Brain microvascular endothelial cell (primary cell): ENCODE measurements around the gene PHB1.

ENCODE experiments used
- DNase-seq: peaks from one replicate; pipeline ENCODE4 v3.0.0-alpha.2; 2020
- H3K27ac ChIP-seq: fragments of 250-450 bp; sonication (Bioruptor Pico); 2 replicates; pipeline ENCODE4 v1.5.1; 2020; ENCODE audit warnings: mild to moderate bottlenecking, moderate library complexity
- H3K27me3 ChIP-seq: fragments of 250-450 bp; sonication (Bioruptor Pico); replicated peaks from 2 replicates; pipeline ENCODE4 v1.5.1; 2020; ENCODE audit warnings: mild to moderate bottlenecking
- H3K36me3 ChIP-seq: fragments of 250-450 bp; sonication (Bioruptor Pico); replicated peaks from 2 replicates; pipeline ENCODE4 v1.5.1; 2020; ENCODE audit warnings: mild to moderate bottlenecking
- H3K4me3 ChIP-seq: 2 replicates; pipeline ENCODE4 v1.5.1; 2011; ENCODE audit warnings: low read depth, mild to moderate bottlenecking, control low read depth, low read length, moderate library complexity
- CTCF ChIP-seq: IDR thresholded peaks from 2 replicates; pipeline ENCODE4 v1.5.1; 2011; ENCODE audit warnings: low read depth, mild to moderate bottlenecking, moderate library complexity, low read length, control low read depth, inconsistent platforms; ENCODE audit errors: missing control alignments
- in situ Hi-C: cut with HindIII; loops from 2 replicates; pipeline ENCODE4 v1.10.0; 2017; ENCODE audit warnings: low sequenced_read_pairs, low pct_ligation_motif_present

The PHB1 gene

GRCh38 chr17:49457564-49458535 is 43.2 kb upstream of the PHB1 start:
- H3K27me3 ChIP-seq = peaks cover 24% of the 10 kb centered on the region
- DNase-seq = no peak
- in situ Hi-C loops = no loop called here

GRCh38 chr17:49456183-49456965 is 41.7 kb upstream of the PHB1 start:
- Histone ChIP-seq H3K27ac (no peak overlapping the region), H3K4me3 (no peak overlapping the region), H3K27me3 (peaks cover 23% of the 10 kb centered on the region), H3K36me3 (no peaks in the 10 kb centered on the region)
- TF ChIP-seq CTCF = no peak
- peak; percentile 21 for DNase-seq
- in situ Hi-C loops = no loop called here

More at GRCh38 chr17:49457564-49458535, 43.2 kb upstream of the PHB1 start:
- no peak overlapping the region for H3K4me3 ChIP-seq
- no peaks in the 10 kb centered on the region for H3K36me3 ChIP-seq
- no peak overlapping the region for H3K27ac ChIP-seq
- no peak for TF ChIP-seq CTCF

- H3K4me3 ChIP-seq = no peak overlapping the region
- H3K27me3 ChIP-seq = peaks cover 13% of the 10 kb centered on the region
- no peak for TF ChIP-seq CTCF
- no peak overlapping the region for H3K27ac ChIP-seq
- in situ Hi-C loops = no loop called here
- no peaks in the 10 kb centered on the region for H3K36me3 ChIP-seq
- no peak for DNase-seq
Measured at GRCh38 chr17:49455272-49455861, 40.7 kb upstream of the PHB1 start.

GRCh38 chr17:49454050-49454449 is 39.4 kb upstream of the PHB1 start:
- DNase-seq = no peak
- in situ Hi-C loops = no loop called here
- no peaks in the 10 kb centered on the region for H3K36me3 ChIP-seq
- peaks cover 7% of the 10 kb centered on the region for H3K27me3 ChIP-seq
- H3K4me3 ChIP-seq = no peak overlapping the region
- no peak for TF ChIP-seq CTCF
- H3K27ac ChIP-seq = no peak overlapping the region

GRCh38 chr17:49452661-49453060 is 38.0 kb upstream of the PHB1 start:
- Histone ChIP-seq H3K4me3 (no peak overlapping the region), H3K36me3 (no peaks in the 10 kb centered on the region), H3K27ac (no peak overlapping the region), H3K27me3 (peaks cover 6% of the 10 kb centered on the region)
- in situ Hi-C loops = no loop called here
- no peak for DNase-seq
- no peak for TF ChIP-seq CTCF
